NCI-H1436 (cell line): Measurements from ENCODE around the gene DSG2.
"Not testable (repeated sequence)": the region's sequence is repeated elsewhere in the genome, so short reads cannot be mapped to it uniquely, and the experiment has no call there.

Experiments
- DNase-seq: peaks from one replicate; lab custom pipeline; 2025; lab: John Stamatoyannopoulos, UW

Gene DSG2

DNA sequence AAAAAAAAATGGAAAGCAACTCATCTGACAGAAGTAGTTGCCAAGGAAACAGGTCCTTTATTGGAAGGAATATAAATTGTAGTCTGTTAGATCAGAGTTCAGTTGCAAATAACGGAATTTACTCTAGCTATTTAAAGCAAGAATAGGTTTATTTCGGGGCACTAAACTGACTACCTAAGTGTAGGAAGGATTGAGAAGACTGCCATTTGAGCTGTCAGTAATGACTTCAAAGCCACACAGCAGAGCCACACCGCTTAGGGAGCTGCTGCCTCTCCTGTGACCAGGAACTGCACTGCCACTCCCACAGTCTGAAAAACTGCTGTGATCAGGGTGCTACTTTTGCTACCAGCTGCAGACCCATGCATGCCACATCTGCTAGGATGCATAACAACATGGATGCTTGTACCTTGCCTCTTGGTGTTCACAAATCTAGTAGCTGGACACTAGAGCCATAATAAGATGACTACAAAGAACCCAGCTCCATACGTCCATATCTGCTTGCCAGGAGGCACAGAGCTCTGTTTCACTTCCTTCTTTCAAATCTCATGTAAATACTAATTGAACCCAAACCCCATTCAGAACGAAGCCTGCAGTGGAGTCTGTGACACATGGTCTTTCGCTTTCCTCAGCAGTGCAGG lies 2.2 kb downstream of the DSG2 start:
- no peak for DNase-seq

DNA sequence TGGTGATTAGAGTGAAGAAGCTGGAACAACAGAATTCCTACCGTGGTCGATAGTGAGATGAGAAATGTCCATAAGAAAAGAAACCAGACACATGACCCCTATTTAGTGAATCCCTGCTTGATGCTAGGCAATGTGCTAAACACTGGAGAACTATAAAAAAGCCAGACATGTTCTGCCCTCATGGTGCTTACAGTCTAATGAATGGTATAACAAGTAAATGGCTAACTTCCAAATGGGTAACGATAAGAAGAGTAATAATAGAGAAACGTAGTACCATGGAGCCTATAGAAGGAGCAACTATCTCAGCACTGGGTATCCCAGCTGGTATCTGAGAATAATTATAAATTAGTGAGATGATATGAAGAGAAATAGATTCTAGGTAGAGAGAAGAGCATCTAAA lies 5.0 kb downstream of the DSG2 start:
- no peak for DNase-seq

DNA sequence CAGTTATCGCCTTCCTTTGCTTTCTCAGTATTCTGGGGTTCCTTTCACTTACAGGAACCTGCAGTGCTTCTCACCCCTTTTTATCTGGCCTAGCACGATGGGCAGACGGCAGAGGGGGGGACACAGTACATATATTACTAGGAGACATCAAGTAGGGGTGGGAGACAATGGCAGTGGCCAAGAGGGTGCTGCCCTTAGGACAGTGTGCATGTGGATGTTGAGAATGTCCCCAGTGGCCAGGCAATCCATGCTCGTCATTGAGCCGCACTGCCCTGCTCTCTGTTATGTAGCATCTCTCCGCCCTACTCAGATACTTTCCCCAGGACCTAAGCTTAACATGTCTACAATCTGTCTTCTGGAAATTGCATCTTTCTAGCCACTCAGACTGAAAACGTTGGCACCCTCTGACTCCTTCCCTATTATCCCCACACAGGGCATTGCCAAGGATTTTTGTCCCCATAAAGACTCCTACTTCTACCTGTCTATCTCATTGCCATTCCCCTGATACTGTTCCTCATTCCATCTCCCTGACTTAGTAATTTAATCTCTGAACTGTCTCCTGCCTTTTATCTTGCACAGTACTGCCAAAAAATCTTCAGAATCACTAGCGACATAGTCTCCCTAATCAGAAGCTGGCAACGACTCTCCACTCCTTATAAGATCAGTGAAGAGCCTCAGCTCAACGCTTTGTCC lies 6.6 kb downstream of the DSG2 start:
- no peak for DNase-seq

DNA sequence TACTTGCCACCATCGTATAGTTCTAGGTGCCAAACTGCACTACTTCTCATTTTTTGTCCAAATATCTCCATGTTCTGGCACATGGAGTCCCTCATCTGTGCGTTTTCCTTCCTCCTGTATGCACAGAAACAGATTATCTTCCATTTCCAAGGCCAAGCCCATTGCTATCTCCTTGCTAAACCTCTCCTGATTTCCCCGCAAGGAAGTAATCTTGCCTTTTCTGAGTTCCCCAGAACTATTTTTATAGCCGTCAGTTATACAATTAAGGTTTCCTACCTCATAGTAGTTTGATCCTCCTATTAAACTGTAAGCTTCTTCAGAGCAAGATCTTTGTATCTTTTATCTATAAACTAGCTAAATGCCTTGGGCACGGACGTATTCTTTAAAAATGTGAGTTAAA lies 7.2 kb downstream of the DSG2 start:
- no peak for DNase-seq

DNA sequence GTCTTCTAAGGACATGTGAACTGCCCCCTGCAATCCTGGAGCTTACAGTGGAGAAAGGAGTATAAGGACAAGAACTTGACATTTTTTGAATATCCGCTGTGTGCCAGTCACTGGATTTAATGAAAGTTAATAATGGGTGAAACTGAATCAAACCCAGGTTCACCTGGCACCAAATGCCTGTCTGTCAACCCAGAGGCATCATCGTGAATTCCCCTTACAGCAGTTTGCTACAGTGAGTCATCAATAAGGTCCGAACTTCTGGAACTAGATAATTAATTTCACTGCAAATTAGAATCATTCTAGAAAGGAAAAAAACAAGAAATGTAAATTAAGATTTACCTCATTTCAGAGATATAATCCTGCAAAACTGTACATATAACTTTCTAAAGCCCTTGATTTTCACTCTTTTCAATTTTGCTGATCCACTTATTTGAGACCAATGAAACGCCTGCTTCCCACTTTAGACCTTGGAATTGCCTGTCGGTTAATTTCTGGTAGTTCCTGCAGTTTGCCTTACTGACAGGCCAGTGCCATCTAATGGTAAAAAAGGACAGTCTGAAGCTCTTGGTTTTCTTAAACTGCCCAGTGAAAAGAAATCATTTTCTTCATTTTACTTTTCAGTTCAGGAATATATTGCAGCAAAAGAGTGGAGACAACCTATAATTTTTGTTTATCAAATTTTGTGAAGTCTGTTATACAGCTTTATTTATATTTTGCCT lies 8.2 kb downstream of the DSG2 start:
- no peak for DNase-seq

DNA sequence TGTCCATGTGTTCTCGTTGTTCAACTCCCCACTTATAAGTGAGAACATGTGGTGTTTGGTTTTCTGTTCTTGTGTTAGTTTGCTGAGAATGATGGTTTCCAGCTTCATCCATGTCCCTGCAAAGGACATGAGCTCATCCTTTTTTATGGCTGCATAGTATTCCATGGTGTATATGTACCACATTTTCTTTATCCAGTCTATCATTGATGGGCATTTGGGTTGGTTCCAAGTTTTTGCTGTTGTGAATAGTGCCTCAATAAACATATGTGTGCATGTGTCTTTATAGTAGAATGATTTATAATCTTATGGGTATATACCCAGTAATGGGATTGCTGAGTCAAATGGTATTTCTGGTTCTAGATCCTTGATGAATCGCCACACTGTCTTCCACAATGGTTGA lies 9.1 kb downstream of the DSG2 start:
- not testable (repeated sequence) for DNase-seq

DNA sequence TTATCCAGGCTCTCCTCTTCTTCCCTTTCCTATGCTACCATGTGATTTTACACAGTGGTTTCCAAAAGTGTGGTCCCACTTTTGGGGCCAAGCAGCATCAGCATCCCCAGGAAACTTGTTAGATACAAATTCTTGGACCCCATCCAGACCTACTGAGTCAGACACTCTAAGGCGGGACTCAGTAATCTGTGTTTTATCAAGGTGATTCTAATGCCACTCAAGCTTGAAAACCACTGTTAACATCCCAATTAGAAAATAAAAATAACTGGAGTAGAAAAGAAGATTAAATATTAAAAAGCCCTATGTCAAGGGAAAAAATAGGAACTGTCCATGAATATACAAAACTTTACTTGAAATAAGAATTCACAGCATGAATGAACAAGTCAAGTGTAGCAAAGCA lies 10.8 kb downstream of the DSG2 start:
- DNase-seq = no peak

DNA sequence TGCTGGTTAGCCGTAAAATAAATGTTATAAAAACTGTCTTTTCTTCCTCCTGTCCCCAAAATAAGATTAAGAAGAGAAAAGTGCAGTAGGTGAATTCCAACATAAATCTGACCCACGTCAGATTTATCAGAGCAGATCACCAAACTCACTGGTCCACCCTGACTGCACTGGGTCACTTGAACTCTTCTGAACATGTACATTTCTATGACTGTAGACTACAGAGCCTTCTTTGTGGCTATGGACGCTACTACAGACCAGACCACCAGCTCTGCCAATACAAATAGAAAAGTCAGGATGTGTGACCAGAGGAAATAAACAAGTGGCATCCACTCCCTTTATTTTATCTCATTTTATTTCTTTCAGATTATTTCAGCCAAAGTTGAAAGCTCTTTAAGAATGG lies 11.6 kb downstream of the DSG2 start:
- no peak for DNase-seq

DNA sequence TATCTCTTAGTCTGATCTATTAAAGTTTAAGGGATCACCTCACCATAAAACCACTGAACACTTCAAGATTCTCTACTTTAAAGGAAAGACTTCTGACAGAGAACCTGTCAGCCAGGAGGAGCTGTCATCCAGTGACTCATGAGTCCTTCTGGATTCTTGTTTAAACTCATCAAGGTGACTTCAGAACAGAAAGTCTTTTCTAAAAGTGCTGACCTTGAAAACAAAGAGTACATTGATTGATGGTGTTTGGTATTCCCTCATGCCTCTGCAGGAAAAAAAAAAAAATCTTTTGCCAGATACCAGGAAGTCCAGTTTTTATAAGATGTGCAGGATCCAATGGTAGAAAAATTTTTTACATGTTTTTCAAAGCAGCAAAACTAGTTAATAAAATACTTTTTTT lies 12.3 kb downstream of the DSG2 start:
- no peak for DNase-seq

DNA sequence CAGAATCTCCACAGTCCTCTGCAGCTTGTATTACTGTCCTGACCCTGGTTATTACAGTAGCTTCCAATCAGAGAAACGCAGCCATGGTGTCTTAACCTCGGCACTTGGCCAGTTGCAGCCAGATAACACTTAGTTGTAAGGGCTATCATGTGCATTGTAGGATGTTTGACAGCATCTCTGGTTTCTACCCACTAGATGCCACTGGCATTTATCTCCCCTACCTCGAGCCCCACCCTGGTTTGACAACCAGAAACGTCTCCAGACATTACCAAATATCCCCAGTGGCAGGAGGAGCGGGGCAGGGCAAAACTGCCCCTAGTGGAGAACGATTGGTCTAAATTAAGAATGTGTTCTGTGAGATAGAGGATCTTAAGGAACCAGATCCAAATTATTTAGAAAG lies 13.1 kb downstream of the DSG2 start:
- no peak for DNase-seq

DNA sequence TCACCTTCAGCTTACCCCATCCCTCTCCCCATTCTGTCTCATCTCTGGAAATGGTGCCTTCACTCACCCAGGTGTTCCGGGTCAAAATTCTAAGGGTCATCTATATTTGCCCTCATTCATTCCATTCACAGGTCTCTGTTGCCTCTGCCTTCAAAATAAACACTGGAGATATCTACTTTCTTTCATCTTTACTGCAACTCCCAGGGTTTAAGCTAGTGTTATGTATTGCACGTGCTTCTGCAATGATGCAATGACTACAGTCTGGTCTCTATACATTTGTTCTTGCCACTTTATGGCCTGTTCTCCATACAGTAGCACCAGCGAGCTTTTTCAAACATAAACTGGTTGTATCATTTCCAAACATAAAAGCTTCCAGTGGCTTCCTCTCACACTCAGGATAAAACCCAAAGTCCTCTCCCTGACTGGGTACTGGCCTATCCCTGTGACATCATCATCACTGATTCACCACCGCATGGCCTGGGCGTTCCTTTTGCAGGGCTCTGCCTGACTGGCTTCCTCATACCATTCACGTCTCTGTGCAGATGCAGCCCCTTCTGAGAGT lies 14.3 kb downstream of the DSG2 start:
- DNase-seq = no peak

DNA sequence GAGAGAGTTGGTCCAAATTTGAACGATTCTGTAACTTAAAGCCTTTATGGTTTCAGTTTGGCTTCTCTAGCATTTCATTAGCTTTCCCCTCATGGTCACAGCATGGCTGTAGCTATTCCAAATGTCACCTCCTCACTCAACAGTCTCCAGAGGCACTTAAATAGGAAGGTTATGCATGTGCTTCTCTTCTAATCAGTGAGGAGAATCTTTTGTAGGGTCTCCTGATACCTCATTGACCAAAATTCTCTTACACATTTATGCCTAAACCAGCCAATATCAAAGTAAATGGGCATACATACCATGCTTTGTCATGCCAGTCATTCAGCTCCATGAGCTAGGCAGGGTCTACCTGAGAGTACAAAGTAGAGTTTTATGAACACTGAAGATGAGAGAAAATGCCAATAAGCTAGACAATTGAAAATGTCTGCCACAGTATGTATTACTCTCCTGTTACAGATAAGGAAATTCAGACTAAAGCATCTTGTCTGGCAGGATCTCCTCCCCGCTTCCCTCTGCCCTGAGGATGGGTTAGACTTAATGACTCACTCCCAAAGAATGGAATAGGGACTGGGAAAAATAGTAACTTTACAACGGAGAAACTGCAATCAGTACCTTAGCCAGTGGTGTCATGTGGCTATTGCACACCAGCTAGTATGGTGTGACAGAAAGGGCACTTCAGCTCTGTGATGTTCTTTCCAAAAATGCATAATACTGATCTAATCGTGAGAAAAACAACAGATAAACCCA lies 15.4 kb downstream of the DSG2 start:
- DNase-seq = no peak

DNA sequence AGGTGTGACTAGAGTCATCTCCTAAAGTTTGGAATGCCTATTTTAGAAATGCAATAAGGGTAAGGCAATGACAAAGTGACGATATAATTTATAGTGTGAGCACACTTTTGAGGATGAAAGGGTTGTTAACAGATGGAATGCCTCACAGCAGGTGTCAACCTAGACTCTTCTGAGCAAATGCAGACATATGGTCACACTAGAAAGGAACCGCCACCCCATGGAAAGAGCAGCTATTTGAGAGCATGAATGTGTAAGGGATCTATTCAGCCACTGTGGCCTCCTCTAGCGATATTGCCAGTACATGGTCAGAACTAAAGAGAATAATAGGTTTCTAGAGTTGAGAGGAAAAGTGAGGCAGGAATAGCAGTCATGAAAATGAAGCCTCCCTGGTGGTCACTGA lies 18.5 kb downstream of the DSG2 start:
- DNase-seq = no peak

DNA sequence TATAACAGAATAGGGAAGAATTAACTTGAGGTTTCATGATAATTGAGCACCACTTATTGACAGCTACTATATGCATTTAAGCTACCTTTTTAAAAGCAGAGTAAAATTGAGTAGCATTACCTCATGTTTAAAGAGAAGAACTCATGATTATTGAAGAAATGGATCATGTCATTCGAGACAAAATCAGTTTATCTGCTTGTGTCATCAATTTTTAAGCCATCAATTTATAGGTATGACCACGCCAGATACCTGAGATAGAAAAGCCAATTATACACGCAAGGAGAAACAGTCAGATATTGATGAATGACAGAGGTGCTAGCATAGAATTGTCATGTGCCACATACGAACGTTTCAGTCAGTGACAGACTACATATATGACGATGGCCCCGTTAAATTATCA lies 28.4 kb downstream of the DSG2 start:
- no peak for DNase-seq

DNA sequence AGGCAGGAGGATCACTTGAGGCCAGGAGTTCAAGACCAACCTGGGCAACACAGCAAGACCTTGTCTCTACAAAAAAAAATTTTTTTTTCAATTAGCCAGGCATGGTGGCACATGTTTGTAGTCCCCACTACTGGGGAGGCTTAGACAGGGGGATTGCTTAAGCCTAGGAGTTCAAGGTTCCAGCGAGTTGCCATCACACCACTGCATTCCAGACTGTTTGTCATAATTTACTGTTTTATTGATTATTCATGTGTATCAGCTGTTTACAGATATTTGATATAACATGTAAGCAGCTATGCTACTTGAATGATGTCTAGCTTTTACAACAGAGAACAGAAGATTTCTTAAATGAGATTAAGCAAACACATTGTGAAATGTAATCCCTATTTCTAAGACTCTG lies 35.3 kb downstream of the DSG2 start:
- DNase-seq = no peak

DNA sequence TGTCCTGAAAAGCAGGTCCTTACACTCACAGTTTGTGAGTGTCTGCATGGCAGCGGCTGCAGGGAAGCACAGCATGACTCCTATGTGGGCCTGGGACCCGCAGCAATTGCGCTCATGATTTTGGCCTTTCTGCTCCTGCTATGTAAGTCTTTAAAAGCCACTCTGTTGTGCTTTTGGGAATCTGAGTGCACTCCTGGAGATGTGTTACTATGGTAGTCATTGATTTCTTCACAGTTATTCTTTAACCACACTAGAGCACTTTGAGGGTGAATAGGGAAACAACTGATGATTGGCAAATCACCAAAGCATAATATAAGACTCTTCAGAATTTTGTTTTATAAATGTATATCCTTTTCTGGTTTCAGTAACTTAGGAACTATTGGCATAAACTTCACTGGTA lies 40.9 kb downstream of the DSG2 start:
- no peak for DNase-seq

DNA sequence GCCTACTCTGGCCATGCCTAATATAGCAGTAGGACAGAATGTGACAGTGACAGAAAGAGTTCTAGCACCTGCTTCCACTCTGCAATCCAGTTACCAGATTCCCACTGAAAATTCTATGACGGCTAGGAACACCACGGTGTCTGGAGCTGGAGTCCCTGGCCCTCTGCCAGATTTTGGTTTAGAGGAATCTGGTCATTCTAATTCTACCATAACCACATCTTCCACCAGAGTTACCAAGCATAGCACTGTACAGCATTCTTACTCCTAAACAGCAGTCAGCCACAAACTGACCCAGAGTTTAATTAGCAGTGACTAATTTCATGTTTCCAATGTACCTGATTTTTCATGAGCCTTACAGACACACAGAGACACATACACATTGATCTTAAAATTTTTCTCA lies 48.5 kb downstream of the DSG2 start:
- no peak for DNase-seq

DNA sequence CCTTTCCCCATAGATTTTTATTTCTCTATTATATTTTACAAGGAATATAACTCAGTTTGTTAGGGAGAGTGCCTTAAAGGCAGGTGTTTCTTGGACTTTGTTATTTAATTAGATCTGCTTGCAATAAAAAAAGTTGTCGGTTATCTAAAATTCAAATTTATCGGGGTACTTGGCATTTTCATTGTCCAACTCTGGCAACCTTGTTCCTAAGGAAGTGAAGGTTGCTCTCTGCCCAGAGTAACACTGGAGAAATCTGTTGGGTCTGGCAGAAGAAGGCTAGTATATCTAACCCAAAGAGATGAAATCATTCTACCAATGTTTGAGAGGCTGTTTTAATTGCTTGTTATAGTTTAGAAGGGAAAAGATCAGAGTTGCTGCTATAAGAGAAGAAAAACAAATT lies 50.9 kb downstream of the DSG2 start:
- DNase-seq = no peak

DNA sequence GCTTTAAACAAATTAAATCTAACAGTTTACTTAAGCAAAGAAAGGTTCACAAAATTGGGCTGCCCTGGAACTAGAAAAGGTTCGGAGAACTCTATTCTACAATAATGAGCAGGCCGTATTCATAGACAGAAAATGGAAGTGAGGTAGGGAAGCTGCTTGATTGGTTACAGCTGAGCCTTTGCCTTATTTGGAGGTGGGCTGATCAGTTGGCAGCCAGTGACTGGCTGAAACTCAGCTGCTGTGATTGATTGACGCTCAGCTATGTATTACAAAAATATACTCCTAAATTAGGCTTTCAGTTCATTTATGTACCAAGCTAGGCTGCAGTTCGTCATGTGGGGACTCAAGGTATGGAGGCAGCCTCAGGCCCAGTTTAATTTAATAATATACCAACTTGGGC lies 51.4 kb downstream of the DSG2 start:
- no peak for DNase-seq

DNA sequence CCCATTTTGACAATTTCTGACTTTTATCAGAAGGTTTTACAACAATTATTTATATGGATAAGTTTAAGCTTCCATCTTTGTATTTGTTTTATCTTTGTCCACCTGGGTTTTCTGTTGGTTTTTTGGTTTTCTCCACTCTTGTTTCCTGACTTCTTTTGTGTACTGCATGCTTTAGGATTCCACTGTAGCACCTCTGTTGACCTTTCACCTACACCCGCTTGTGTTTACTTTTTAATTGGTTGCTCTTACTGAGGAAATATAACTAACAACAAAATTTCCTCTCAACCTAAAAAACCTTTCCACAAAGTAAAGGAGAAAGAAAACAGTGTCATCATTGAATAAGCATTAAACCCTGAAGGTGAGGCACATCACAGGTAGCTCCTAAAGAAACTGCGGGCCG lies 53.9 kb downstream of the DSG2 start:
- DNase-seq = no peak

DNA sequence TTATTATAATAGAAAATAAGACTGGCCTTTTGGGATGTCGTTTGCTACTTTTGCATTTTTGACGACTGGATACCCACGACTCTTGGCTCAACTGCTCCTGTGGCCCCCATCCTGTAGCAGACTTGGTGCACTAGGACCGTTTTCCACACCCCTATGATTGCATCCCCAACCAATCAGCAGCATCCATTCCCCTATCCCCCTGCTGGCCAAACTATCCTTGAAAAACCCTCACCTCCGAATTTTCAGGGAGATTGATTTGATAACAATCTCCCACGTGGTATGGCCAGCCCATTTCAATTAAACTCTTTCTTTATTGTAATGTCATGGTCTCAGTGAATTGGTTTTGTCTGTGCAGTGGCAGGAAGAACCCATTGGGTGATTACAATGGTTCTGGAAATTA lies 55.8 kb downstream of the DSG2 start:
- no peak for DNase-seq

DNA sequence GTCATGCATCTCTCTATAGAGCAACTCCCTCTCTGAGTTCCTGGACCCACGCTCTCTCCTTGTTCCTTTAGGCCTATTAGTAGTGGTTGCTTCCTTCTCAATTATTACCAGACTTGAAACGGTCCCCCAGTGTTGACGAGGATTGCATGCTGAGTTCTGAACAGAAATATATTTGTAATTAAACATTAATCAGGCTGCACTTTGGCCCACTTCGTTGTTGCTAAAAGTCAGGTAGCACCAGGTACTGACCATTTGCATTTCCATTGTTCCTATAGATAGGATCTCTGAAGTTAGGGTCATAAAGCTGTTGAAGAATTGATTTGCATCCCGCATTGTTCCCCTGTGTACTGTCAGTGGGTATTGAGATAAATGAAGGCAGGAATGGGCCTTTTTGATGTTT lies 56.8 kb downstream of the DSG2 start:
- DNase-seq = no peak
